HG03432 (cell line): ENCODE measurements around the gene MYO16.
A peak's percentile ranks its signal among the peaks of the same experiment; 100 is the strongest.

Experiments
- ATAC-seq: cut with Tn5 transposase; IDR thresholded peaks from one replicate; pipeline ENCODE4 v1.9.1; 2021; ENCODE audit warnings: mild to moderate bottlenecking, moderate library complexity; ENCODE audit not compliant: unreplicated experiment

Gene MYO16

DNA sequence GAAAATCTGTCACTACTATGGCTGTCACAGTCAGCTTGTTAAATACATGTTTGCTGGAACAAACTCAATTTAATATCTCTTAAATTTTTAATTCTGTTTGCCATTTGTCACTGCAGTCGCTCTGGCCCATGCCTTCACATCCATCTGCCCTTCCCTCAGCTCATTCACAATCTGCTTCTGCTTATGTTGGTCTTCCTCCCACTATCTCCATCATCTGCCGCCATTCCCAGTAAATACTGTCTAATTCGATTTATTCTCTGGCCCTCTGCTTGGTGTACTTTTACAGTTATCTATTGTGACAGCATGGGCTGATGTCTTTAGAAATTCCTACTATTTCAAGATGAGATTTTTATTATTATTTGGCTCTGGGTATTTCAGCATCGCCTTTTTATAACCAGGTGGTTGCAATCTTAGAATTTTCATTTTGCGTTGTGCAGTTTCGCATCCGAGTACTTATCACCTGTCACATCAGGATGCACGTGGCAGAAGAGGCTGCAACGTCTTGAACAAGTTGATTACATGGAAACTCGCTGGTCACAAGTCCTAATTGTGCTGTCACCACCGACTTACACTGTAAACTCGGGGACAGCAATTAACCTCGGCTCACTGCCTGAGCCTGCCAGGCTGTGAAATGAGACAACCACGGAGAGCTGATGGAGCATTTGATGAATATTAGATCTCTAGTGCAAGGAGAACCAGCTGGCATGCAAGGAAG, 158.4 kb downstream of the MYO16 start:
- no peak for ATAC-seq

DNA sequence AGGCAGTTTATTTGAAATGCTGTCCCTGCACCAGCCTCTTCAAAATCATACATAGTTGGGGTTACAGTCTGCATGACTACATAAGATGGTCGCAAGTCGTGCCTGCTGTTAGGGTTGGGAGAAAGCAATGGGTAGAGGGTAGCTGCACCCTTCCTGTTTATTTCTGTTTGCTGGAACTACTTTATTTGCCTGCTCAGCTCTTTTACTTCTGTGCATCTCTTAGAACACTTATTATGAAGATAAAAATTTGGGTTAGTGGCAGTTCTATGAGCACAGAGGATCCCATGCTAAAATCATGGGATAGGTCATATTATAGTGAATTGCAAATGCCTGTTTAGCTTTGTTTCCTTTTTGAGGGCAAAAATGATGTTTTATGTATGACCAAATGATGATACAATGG, 160.1 kb downstream of the MYO16 start:
- ATAC-seq = no peak

DNA sequence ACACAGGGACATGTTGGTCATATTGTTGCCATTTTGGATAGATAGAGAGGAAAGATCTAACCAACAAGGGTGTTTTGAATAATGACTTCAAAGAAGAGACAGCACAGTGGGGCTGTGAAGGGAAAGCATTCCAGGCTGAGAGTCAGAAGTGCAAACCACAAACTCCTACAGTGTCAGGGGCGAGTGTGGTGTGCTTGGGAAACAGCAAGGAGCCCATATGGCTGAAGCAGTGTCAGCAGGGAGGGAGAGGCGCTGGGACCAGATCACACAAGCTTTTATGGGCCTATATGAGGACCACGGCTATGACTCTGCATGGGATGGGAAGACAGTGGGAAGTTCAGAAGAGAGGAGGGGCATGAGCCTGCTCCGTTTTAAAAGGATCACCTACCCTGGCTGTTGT, 166.4 kb downstream of the MYO16 start:
- no peak for ATAC-seq

DNA sequence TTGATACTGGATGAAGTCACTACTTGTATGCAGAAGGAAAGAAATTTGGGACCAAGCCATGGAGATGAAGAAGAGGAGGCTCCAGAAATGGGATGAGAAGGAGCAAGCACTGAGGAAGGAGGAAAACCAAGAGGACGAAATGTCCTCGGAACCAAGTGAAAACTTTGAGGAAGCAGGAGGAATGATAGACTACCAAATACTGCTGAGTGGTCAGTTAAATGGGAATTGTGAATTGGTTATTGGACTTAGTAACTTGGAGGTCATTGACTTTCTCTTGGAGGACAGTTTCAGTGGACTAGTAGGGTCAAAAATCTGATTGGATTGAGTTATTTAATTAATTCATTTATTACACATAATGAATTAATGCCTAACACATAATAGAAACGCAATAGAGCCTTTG, 167.9 kb downstream of the MYO16 start:
- no peak for ATAC-seq

DNA sequence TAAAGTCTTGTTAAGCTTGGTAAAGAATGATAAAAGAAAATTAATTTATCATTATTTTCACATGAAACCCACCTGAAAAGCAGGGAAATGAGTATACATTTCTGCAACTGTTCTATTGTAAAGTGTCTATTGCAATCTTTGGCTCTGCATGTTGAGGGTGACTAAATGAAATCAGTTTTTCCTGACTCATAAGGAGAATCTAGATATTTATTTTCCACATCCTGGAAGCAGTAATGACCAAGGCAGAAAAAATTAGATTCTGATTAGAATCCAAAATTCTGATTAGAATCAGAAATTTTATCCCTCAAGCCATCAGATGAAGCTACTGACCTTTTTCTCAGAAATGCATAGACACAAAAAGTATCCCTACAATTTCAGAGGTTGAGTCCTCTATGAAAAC, 178.4 kb downstream of the MYO16 start:
- no peak for ATAC-seq

DNA sequence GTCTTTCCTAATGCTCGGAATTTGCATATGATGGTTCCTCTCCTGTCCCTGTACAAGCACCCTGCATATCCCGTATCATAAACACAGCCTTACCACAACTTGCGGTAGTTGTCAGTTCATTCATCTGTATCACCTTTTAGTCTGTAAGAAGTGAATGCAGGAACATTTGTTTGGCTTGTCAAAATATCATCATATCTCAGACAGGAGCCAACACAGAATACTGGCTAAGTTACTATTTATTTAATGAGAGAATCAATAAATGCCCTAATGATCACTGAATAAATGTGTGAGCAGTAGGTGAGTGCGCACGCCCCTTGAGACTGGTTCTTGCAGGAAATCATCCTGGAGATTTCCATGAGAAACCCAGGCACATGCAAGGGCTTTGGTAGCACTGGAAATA, 182.8 kb downstream of the MYO16 start:
- no peak for ATAC-seq

DNA sequence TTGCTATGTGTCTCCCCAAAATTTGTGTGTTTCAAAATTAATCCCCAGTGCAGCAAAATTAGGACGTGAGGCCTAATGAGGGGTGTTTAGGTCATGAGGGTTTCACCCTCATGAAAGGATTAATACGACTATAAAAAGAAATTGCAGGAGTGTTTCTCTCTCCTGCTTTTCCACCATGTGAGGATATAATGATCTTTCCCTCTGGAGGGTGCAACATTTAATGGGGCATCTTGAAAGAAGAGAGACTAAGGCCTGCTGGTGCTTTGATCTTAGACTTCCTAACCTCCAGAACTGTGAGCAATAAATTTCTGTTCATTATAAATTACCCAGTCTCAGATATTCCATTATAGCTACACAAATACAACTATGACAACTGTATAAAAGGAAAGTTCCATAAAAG, 183.2 kb downstream of the MYO16 start:
- ATAC-seq = no peak

DNA sequence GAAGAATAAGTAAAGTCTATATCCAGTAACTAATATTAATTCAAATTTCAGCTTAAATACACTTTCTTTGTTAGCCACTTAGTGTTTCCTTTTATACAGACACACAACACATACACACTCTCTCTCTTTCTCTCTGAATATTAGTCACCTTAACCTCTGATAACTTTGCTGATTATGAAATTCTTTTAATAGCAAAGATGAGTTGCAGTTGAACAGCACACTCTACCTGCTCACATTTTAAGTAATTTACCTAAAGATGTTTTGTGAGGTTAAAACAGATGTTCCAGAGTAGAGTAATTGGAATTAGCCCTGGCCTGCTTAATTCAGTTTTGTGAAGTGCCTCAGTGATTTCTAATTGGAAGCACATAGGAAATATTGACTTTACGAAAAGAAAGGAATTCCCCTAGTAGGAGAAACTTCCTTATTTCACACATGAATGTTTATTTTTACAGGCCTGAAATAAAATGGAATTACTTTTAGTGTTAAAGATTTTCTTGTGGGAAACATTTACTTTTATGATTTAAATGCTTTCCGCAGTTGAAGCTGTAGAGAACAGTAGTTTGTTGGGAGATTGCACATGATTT, 184.3 kb downstream of the MYO16 start:
- ATAC-seq = no peak

DNA sequence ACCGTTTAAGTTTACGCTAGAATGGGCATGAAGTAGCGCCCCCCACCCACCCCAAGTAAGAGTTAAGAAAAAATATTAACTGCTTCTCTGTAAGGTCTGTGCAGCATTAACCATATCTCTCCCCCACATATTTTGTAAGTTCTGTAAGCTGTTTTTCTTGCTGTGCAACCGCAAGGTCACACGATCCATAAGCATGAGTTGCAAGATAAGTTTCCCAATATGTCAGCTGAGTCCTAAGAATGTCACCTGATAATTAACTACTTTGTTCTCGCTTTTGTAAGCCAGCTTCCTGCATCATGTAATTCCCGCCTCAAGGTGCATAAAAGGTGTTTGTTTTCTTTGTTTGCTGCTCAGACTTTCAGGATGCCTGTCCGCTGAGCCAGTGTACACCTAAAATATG, 187.0 kb downstream of the MYO16 start:
- no peak for ATAC-seq

DNA sequence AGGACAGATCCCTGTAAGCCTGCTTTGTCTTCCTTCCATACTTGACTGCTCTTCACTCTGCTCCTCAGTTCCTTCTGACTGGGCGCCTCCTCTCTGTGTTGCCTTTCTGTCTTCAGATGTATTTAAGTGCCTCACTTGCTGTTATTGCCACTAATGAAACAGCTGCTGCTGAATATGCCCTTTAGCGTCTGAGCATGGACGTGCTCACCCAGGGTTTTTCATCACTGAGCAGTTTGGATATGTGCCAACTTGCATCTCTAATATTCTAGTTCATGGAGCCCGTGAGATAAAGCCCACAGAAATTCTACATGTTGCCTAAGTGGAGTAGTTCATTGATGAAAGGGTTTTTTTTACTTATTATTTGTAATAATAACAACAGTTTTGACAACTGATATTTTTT, 198.2 kb downstream of the MYO16 start:
- no peak for ATAC-seq

DNA sequence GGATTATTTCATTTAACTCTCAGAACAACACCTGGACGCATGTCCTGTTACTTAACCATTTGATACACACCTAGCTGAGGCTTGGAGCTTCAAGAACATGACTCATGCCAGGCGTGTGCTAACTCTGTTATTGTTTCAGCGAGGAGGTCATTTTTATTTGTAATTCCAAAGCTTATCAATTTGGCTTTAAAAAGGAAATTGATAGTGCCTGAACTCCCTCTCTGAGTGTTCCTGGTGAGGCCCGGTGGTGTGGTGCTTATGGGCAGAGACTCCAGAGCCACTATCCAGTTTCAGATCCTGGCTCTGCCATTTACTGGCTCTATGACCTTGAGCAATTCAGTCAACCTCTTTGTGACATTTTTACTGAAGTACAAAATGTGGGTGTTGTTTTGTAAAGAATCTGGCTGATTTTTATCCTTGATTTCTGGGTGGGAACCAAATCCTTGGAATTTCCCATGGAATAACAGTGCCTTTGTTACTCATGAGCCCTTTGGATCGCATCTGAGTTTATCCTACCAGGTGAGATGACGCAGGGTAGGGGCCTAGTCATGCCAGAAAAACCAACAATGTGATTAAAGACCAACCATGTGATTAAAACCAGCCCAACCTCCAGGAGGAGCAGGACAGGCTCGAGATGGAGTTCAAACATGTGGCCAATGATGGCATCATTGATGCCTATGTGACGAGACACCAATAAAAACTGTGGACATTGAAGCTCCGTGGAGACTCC, 198.8 kb downstream of the MYO16 start:
- ATAC-seq = no peak

DNA sequence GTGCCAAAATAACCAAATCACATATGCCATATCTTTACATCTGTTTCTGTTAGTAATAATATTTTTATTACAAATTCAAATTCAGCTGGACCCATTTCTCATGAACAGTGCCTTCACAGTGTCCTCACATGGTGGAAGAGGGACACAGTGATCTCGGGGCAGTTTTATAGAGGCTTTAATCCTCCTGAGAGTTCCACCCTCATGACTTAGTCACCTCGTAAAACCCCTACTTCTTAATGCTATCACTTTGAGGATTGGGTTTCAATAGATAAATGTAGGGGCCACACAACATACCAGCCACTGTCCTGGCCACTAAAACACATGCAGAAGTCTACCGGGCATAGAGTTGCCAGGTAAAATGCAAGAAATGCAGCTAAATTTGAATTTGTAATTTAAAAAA, 201.5 kb downstream of the MYO16 start:
- no peak for ATAC-seq

DNA sequence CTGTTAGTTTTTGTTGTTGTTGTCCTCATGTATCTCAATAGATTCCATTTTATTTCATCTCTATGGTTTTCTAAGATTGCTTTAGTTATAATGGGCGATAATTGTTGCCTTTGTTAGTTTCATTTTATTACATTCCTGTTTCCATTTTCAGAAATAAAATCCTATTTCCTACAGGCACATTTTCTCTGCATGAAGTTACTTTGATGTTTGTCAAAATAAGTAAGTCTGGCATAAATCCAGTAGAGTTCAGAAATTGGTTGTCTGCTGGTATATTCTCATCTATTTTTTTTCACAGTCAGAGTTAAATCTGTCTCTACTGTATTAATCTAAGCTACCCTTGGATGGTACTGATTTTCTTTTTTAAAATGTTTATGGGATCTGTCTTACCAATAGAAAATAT, 204.1 kb downstream of the MYO16 start:
- ATAC-seq = no peak

DNA sequence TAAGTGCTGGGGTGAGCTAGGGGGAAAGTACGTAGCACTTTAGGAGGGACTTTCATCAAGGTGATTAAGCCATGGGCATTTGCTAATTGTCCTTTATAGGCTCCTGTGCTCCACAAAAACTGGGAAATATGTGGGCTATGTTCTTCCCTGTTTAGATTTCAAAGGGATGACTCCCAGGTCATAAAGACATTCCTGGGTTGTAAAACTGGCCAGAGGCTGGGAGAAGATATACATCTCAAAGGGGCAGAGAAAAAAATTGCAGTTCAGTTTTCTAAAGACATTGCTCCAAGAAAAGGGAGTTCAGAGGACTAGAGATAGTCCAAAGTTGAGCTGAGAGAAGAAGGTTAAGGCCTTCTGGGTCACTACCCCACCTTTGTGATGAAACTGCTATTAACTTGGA, 204.8 kb downstream of the MYO16 start:
- ATAC-seq = no peak

DNA sequence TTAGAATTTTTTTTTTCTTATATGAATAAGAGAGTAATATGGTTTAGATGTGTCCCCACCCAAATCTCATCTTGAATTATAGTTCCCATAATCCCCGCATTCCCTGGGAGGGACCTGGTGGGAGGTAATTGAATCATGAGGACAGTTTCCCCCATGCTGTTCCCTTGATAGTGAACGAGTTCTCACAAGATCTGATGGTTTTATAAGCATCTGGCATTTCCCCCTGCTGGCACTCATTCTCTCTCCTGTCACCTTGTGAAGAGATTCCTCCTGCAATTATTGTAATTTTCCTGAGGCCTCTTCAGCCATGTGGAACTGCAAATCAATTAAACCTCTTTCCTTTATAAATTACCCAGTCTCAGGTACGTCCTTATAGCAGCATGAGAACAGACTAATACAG, 205.7 kb downstream of the MYO16 start:
- no peak for ATAC-seq

DNA sequence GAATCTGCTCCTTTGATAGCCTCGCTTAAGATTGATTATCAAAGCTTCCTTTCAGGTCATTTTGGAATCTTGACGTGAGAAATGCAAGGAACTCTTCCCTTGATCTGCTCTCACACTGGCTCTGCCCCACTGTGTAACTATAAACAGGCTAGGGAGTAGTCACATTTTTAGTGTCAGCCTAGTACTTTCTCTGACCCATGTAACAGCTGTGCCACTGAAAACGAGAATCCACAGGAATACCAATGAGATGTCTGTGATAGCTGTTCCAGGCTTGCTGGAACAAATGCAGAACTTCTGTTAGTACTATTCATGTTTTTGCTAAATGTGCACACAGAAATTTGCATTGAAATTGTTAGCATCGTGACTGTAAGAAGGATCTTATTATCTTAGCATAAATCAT, 221.3 kb downstream of the MYO16 start:
- no peak for ATAC-seq

DNA sequence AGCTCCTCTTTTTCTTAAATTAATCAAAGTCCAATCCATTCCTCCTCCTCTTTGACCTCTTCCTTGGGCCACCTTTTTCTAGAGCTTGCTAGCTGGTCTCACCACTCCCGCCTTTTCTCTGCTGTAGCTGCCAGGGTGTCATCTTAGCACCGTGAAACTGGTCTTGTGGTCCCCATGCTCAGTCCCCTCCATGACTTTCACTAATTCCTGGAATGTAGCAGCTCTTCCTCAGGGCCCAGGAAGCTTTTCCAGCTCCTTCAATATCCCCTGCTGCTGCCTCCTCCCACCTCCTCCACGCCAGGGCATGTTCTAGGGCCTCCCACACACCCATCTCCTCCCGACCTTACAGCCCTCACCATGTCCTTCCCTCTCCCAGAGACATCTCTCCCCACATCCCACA, 222.2 kb downstream of the MYO16 start:
- ATAC-seq = no peak

DNA sequence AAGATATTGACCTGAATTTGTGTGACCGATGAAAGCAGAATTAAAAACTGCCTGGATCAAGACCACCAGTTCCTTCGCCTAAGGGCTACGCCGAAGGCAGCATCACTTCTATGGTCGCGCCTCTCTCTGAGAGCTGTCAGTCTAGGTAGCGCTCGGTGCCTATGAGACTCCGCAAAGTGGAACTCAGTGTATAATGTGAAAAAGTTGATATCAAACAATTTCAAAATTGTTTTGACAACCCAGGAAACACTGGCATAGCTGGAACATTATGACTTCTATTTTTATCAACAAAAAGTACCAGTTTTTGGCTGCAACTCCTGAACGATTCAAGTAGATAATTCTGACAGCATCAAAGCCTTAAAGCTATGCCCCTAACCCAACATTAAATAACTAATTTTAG, 223.6 kb downstream of the MYO16 start:
- no peak for ATAC-seq

DNA sequence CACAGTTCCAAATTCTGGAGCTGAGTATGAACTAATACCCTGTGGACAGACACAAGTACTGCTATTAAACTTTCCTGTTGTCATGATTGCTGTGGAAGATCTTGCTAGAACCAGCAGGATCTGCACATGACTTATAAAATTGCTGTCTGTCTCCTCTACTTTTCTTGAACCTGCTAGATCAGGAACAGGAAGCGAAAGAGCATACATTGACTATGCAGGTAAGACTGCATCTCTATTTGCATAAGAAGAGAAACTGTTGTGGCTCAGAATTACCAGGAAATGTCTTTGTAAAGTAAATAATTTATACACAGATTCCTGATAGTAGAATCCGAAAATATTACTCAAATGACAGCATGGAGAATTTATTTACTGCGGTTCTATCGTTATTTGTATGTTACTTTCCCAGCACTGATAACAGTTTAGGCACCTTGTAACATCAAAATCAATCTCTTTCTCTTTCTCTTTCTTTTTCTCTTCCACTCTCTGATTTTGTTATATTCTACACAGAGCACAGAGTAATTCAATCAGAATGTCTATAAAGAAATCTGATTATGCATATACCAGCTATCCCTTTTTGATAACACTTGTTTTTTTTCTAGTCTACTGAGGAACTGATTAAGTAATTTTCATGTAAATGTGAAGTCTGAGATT, 226.5 kb downstream of the MYO16 start:
- ATAC-seq = peak; percentile 91

DNA sequence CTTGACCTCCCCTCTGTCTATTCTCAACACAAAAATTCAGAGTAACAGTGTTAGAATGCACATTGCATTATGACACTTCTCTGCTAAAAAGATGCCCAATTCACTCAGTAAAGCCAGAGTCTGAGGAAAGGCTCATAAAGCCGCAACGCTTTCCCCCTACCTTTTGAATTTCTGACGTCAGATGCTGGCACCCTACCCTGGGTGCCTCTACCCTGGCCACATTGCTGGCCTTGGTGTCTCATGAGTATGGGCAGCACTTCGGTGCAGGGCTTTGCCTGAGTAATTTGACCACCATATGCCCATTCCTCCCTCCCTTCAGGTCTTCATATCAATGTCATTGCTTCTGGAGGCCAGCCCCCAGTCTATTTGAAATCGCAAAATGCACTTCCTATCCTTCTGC, 229.3 kb downstream of the MYO16 start:
- ATAC-seq = no peak

DNA sequence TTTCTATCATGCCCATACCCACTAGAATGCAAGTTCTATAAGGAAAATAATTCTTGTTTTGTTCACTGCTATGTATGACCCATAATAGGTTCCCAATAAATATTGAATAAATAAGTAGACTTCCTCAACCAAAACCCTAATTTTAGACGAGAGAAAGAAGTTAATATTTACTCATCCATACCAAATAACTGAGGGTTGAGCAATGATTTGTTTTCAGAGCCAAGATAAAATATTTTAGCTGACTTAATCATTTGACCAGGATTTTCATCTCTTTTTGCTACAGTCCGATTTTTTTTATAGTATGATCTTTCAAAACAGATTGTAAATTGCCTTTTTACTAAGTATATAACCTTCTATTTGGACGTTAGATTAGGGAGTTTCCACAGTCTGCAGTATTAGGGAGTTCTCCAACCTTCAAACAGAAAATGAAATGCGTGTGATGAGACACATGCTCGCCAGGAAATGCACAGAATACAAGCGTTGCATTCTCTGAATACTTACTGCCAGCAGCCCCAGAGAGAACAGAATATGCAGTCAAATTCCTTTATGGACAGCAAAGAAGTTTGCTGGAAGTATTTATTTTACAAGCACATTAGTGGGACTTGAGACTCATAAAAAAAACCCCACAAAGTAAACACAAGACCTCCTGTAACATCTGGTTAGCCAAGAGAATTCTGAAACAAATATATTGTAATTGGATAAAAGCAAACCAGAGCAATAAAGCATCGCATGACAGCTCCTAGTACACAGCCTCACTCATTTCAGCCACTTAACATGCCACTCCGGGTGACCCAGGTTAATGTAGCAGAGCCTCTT, 230.0 kb downstream of the MYO16 start:
- ATAC-seq = no peak
